Loucy (cell line): ENCODE data around the gene SIGLEC7.

Experiments used
- H2AFZ ChIP-seq: fragments of 200-600 bp; sonication (generic); 2 replicates; pipeline ENCODE4 v1.6.0; 2016; ENCODE audit warnings: antibody characterized with exemption, mild to moderate bottlenecking, low read length, moderate library complexity
- H3F3A ChIP-seq: fragments of 200-600 bp; 2 replicates; pipeline ENCODE4 v1.6.0; 2016; ENCODE audit warnings: antibody characterized with exemption, low read depth, mild to moderate bottlenecking
- H3K27me3 ChIP-seq: fragments of 200-600 bp; sonication (generic); 2 replicates; pipeline ENCODE4 v1.6.1; 2014; ENCODE audit warnings: low read length, mild to moderate bottlenecking; ENCODE audit not compliant: insufficient read depth, poor library complexity, severe bottlenecking
- H3K36me3 ChIP-seq: fragments of 200-600 bp; sonication (generic); 2 replicates; pipeline ENCODE4 v1.6.1; 2016; ENCODE audit warnings: low read length; ENCODE audit not compliant: insufficient read depth
- H3K4me1 ChIP-seq: fragments of 200-600 bp; sonication (generic); 2 replicates; pipeline ENCODE4 v1.5.1; 2014; ENCODE audit warnings: low read length, mild to moderate bottlenecking; ENCODE audit not compliant: insufficient read depth, poor library complexity, severe bottlenecking
- H3K4me2 ChIP-seq: fragments of 200-600 bp; sonication (generic); 2 replicates; pipeline ENCODE4 v1.6.0; 2014; ENCODE audit warnings: antibody characterized with exemption, low read length, low read depth, mild to moderate bottlenecking; ENCODE audit not compliant: poor library complexity, severe bottlenecking
- H3K4me3 ChIP-seq: fragments of 200-600 bp; sonication (generic); 2 replicates; pipeline ENCODE4 v1.5.1; 2014; ENCODE audit warnings: low read length, mild to moderate bottlenecking, mixed read lengths; ENCODE audit not compliant: poor library complexity, severe bottlenecking
- H3K79me2 ChIP-seq: fragments of 200-600 bp; sonication (generic); 2 replicates; pipeline ENCODE4 v1.6.1; 2014; ENCODE audit warnings: low read length; ENCODE audit not compliant: insufficient read depth
- H3K9ac ChIP-seq: fragments of 200-600 bp; sonication (generic); 2 replicates; pipeline ENCODE4 v1.6.0; 2014; ENCODE audit warnings: mild to moderate bottlenecking, low read depth, low read length, moderate library complexity; ENCODE audit not compliant: poor library complexity, severe bottlenecking
- H3K9me2 ChIP-seq: fragments of 200-600 bp; sonication (generic); replicated peaks from 2 replicates; pipeline ENCODE4 v1.6.1; 2016; ENCODE audit warnings: low read depth, low read length, mixed read lengths
- H3K9me3 ChIP-seq: fragments of 200-600 bp; sonication (generic); 2 replicates; pipeline ENCODE4 v1.6.1; 2014; ENCODE audit warnings: mild to moderate bottlenecking, antibody characterized with exemption, low read length, low read depth; ENCODE audit not compliant: insufficient read depth
- H4K20me1 ChIP-seq: fragments of 200-600 bp; sonication (generic); 2 replicates; pipeline ENCODE4 v1.6.0; 2014; ENCODE audit warnings: antibody characterized with exemption, low read length, mild to moderate bottlenecking; ENCODE audit not compliant: insufficient read depth, poor library complexity, severe bottlenecking
- EZH2phosphoT487 ChIP-seq: fragments of 200-600 bp; IDR thresholded peaks from 2 replicates; pipeline ENCODE4 v1.6.1; 2018; ENCODE audit warnings: antibody characterized with exemption, mild to moderate bottlenecking, moderate library complexity, borderline replicate concordance
- TF ChIP-seq, protein P1 (sequence below): fragments of 200-600 bp; sonication (generic); conservative IDR thresholded peaks from 2 replicates; pipeline ENCODE4 v1.5.1; 2014; ENCODE audit warnings: mild to moderate bottlenecking, antibody characterized with exemption, low read length

The SIGLEC7 gene

GRCh38 chr19:51135986-51136762, 5.9 kb upstream of the SIGLEC7 start:
- H3K4me2 ChIP-seq, result no peak overlapping the region
- H3K9me2 ChIP-seq, result no peaks in the 10 kb centered on the region
- H4K20me1 ChIP-seq, result no peaks in the 10 kb centered on the region
- TF ChIP-seq, protein P1, sequence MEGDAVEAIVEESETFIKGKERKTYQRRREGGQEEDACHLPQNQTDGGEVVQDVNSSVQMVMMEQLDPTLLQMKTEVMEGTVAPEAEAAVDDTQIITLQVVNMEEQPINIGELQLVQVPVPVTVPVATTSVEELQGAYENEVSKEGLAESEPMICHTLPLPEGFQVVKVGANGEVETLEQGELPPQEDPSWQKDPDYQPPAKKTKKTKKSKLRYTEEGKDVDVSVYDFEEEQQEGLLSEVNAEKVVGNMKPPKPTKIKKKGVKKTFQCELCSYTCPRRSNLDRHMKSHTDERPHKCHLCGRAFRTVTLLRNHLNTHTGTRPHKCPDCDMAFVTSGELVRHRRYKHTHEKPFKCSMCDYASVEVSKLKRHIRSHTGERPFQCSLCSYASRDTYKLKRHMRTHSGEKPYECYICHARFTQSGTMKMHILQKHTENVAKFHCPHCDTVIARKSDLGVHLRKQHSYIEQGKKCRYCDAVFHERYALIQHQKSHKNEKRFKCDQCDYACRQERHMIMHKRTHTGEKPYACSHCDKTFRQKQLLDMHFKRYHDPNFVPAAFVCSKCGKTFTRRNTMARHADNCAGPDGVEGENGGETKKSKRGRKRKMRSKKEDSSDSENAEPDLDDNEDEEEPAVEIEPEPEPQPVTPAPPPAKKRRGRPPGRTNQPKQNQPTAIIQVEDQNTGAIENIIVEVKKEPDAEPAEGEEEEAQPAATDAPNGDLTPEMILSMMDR, result no peak
- no peak for TF ChIP-seq EZH2phosphoT487
- H3K36me3 ChIP-seq, result no peaks in the 10 kb centered on the region
- H3K27me3 ChIP-seq, result no peaks in the 10 kb centered on the region
- H3K4me3 ChIP-seq, result no peak overlapping the region
- H2AFZ ChIP-seq, result no peak overlapping the region
- H3K9ac ChIP-seq, result no peak overlapping the region
- no peaks in the 10 kb centered on the region for H3K4me1 ChIP-seq
- no peaks in the 10 kb centered on the region for H3K79me2 ChIP-seq
- no peaks in the 10 kb centered on the region for H3K9me3 ChIP-seq
- H3F3A ChIP-seq, result no peaks in the 10 kb centered on the region

DNA sequence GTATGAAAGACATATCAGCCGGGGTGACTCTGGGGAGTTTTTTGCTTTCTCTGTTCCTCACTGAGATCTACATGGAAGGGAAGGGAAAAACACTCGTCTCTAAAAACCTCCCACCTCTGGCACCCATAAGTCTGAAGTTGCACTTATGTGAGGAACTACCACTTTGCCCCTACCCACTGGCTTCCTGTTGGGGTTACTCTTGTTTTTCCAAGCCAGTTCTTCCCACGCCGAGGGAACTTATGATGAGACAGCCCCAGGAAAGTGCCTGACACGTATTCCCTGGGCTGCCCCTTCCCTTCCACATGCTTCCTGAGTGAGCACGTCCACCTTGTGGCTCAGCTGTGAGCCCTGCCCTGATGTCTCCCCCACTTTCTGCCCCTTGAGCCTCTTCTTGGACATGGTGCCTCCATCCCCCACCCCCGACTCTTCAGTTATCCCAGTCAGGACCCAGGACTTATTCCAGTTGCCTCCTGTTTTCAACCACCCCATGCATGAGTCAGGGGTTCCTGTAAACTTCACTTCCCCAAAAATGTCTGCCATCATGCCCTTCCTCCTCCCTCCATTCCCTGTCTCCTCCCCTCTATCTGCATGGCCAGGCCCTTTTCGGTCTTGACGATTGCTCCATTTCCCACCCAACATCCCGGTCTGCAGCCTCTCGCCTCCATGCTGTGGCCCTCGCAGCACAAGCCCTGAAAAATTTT, 5.1 kb upstream of the SIGLEC7 start:
- Histone ChIP-seq H2AFZ (no peak overlapping the region), H4K20me1 (no peaks in the 10 kb centered on the region)

DNA sequence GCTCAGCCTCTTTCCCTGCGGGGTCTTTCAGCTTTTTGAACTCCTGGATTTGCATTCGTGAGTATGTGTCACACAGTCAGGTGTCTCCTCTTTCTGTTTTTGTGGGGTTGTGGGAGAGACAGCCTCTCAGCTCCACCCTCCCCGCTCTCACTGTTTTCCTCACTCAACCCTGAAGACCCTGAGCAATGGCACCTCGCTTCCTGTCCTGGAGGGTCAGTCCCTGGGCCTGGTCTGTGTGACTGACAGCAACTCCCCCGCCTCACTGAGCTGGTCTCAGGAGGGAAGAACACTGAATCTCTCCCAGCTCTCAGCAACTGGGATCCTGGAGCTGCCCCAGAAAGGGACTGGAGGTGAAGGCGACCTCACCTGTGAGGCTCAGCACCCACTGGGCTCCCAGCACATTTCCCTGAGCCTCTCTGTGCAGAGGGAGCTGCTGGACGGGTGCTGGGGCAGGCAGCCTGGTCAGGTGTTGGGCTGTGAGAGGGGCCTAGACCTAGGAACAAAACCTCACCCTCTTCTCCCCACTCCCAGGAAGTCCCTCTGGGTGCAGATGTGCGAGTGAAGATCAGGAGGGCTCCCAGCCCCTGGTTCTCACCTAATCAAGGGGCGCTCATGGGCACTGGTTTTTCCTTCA, 4.2 kb upstream of the SIGLEC7 start:
- H3K9ac ChIP-seq, result no peak overlapping the region
- H3K4me1 ChIP-seq, result no peaks in the 10 kb centered on the region
- H3K4me2 ChIP-seq, result no peak overlapping the region
- H3K36me3 ChIP-seq, result no peaks in the 10 kb centered on the region
- no peaks in the 10 kb centered on the region for H3K9me2 ChIP-seq
- no peak overlapping the region for H3K4me3 ChIP-seq
- H4K20me1 ChIP-seq, result no peaks in the 10 kb centered on the region
- no peaks in the 10 kb centered on the region for H3K27me3 ChIP-seq
- TF ChIP-seq, protein P1, result no peak
- TF ChIP-seq EZH2phosphoT487, result no peak
- no peak overlapping the region for H2AFZ ChIP-seq
- no peaks in the 10 kb centered on the region for H3K79me2 ChIP-seq
- no peaks in the 10 kb centered on the region for H3K9me3 ChIP-seq
- H3F3A ChIP-seq, result no peaks in the 10 kb centered on the region

More for the DNA sequence above, 5.1 kb upstream of the SIGLEC7 start:
- Histone ChIP-seq H3K9me2 (no peaks in the 10 kb centered on the region), H3F3A (no peaks in the 10 kb centered on the region), H3K4me1 (no peaks in the 10 kb centered on the region), H3K36me3 (no peaks in the 10 kb centered on the region), H3K9me3 (no peaks in the 10 kb centered on the region), H3K9ac (no peak overlapping the region), H3K79me2 (no peaks in the 10 kb centered on the region), H3K4me2 (no peak overlapping the region), H3K27me3 (no peaks in the 10 kb centered on the region), H3K4me3 (no peak overlapping the region)
- no peak for TF ChIP-seq EZH2phosphoT487
- TF ChIP-seq, protein P1, result no peak
